NCI-H2107 treated with DMSO at 0.1 percent for 48 hours (cell line): ENCODE results near the gene RBM38.

Experiments used
- DNase-seq: peaks from one replicate; lab custom pipeline; 2025; ENCODE audit not compliant: unreplicated experiment; lab: John Stamatoyannopoulos, UW

The RBM38 gene

DNA sequence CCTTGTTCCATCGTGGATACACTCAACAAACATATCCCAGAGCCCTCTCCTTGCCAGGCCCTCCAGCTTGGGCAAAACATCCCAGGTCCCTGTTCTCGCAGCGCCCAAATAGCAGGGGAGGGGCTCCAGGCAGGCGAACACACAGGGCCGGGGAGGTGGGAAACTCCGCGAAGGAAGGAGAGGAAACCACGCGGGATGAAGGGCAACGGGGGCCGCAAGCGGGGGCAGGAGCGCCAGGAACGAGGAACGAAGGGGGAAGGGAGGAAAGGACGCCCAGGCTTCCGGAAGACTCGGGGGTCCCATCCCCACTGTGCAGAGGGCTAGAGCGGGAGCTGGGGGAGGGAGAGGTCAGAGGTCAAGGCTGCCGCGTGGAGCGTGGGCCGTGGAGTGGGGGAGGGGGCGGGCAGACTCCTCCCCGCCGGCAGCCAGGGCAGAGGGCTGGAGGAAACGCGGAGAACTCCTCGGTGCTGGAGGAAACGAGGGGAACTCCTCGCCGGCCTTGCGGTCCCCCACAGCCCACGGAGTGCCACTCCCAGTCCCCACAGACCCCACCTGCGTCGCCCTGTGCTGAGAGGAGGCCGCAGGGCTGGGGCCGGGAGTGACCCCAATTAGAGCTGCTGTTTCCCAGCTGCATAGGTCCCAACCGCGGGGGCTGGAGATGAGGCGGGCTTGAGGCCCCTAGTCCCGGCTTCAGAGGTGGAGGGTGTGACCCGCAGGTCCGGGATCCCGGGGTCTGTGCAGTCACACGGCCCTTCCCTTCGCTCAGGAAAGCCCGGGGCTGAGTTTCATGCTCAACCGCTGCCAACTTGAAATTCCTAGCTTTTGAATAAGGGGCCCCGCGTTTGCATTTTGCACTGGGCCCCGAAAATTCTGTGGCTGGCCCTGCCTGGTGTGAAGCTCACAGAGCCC is 1.2 kb upstream of the RBM38 start:
- no peak for DNase-seq

DNA sequence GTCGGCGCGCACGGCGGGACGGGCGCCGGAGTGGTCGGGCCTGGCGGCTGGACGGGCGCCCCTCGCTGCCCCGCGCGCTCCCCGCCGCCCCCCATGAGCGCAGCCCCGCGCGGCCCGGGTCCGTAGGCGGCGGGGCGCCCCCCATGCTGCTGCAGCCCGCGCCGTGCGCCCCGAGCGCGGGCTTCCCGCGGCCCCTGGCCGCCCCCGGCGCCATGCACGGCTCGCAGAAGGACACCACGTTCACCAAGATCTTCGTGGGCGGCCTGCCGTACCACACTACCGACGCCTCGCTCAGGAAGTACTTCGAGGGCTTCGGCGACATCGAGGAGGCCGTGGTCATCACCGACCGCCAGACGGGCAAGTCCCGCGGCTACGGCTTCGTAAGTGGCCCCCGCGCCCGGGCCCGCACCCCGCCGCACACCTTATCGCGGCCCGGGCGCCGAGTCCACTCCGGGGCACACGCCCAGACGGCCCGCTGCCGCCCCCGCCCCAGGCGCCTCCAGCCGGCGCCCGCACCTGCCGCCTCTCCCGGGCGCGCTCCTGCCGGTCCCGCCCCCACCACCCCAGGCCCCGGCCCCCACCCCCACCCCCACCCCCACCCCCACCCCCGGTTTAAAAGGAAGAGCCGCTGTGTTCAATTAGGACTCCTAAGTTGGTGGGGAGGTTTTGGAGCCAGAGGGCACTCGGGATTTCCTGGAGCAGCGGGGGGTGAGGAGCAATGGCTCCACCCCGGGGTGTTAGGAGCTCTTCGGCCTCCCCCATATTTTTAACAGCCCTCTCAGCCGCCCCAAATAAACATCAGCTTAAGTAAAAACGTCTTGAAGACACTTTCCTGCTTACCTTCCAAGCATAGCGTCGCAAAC is 474 bp downstream of the RBM38 start:
- no peak for DNase-seq

DNA sequence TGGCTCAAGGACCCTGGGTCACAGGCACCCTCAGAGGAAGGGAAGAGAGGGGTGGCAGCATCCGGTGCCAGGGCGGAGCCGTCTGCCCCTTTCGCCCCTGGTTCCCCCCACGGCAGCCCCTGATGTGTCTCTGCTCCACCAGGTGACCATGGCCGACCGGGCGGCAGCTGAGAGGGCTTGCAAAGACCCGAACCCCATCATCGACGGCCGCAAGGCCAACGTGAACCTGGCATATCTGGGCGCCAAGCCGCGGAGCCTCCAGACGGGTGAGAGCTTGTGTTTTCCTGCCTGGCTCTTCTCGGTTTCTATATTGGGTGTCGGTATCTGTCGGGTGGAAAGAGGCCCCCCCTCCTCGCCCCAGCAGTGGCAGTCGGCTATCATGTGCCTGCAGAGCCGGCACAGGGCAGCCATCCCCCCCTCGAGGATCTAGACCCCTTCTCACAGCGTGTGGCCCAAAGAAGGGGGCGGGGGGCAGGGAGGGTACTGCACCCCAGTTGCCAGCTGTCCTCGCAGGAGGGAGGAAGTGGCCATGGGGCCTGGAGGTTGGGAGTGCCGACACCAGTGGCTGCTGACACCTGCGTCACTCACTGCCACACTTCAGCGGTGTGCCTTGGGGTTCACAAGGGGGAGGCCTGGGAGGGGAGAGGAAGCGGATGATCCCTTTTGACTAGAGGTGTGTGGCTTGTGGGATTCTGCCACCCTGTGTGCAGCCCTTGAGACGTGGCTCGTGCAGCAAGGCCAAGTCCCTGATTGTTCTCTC is 1.5 kb downstream of the RBM38 start:
- DNase-seq: peak; percentile 36

DNA sequence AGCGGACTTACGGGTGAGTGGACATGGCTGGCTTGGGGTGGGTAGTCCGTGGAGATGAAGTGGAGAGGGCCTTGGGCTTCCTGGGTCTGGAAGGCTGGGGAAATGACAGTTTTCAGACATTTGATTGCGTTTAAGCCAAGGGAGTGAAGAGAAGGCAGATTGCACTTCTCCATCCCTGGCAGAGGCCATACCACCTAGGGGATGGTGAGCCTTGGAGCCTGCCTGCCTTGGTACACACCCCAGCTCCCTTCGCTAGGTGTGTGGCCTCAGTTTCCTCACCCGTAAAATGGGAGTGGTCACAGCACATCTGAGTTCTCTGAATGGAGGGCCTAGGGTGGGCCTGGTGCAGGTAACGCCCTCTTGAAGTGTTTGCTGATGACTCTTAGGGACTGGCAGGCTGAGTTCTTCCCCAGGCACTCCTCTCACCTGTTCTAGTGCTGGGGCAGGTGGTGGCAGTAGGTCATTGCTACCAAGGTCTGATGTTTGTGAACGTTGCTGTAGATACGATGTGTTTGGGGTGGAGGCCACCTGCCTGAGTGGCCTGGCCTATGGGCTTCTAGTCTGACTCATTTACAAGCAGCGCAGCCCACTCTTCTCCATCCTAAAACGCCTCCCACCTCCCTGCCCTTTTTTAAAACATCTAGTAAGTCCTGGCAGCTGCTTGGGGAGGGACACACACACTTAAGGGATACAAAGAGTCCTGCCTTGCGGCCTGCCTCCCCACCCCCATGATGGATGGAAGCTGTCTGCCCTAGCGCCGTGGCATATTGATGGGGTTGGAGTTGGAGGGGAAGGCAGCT is 2.3 kb downstream of the RBM38 start:
- peak; percentile 66 for DNase-seq

DNA sequence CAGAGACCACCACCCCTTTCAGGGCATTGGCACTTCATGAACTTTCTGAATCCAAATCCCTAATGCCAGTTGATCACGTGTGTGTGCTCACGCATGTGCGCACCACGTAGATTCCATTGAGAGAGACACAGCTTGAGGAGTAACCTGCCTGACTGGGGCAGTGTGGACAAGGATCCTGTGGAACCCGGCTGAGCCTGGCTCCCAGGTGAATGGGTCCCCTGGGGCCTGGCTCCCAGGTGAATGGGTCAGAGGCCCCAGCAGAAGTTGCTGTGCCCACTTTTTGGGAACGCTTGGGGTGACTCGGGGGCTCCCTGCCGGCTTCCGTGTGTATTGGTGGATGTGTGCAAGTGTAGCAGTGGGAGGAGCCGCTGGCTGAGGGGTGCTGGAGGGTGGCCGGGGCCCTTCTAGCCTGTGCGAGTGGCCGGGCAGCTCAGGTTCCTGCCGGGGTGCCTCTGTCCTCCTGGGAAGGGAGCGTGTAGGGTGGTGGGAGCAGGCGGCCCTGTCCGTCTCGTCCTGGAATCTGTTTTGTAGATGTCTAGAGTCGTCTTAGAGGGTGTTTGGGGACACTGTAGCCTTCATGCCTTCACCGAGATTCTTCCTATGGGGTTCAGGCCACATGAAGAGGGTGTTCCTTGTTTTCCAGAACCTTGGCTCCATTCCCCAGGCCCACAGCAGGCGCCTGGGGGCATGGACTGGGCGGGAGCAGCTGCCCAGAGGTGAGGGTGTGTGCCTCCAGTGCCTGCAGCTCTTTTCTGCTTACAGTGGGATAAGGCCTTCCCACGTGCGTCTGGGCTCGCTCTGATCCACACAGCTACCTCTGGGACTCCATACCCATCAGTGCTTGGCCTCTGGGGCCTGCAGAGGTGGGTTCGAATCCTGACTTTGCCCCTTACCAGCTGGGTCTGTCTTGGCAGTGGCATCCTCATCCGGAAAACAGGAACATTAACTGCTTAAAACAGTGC is 3.2 kb downstream of the RBM38 start:
- no peak for DNase-seq

DNA sequence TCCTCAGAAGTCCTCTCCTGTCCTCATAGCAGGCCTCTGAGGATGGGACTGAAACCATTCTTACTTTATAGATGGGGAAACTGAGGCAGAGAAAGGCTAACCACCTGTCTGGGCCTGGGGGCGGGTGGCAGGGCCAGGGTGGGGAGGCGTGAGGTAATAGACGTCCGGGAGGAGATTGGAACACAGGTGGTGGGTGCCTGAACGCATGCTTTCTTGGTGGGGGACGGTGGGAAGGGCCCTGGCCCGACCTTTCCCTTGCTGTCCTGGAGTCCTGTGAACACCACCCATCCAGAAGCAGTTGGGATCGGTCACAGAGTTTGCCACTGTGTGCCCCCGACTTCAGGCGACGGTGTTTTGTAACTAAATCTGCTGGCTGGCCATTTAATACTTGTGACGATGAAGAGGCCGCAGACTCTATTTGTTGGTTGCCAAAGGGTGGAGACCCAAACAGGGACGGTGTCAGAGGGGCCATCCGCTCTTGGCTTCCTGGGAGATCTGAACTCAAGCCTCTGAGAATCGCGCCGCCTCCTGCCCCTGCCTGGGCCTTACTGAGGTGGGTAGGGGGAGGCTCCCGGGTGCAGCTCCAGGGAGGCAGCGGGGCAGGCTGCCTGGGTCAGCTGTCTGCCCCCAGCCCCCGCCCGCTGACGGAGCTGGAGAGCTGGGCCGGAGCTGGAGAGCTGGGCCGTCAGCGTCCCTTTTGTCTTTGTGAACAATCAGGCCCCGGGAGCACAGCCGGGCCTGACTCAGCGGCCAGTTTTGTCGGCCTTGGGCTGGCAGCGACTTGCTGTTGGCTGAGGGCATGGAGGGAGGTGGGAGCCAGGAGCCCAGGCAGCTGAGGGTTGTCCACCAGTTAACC is 4.1 kb downstream of the RBM38 start:
- no peak for DNase-seq

DNA sequence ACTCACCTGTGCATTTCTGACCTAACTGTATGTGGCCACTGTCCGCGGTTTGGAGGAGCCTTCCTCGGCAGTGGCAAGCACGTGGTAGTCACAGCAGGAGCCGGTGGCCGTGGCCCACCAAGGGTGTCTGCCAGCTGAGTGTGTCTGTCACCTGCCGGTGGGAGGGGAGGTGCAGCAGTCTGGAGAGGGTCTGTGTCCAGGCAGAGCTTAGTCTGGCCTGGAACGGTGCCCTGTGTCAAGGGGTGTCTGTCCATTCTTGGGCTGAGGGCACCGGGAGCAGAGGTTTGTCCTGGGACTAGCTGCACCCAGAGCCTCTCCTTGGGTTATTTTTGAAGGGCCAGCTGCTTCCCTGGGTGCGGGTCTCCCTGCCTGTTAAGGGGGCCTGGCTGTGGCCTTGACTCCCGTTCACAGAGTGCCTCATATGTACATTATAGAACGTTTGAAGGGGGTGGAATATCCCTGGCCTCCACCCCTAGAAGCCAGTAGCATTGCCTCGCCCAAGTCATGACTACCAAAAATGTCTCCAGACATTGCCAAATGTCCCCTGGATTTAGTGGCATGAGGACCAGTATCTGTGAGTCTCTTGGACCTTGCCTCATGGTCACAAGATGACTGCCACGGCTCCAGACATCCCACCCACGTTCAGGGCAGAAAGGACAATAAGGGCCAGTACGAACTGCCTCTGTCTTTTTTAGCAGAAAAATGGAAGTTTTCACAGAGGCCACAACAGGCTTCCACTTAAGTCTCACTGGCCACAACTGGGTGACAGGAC is 5.2 kb downstream of the RBM38 start:
- no peak for DNase-seq

DNA sequence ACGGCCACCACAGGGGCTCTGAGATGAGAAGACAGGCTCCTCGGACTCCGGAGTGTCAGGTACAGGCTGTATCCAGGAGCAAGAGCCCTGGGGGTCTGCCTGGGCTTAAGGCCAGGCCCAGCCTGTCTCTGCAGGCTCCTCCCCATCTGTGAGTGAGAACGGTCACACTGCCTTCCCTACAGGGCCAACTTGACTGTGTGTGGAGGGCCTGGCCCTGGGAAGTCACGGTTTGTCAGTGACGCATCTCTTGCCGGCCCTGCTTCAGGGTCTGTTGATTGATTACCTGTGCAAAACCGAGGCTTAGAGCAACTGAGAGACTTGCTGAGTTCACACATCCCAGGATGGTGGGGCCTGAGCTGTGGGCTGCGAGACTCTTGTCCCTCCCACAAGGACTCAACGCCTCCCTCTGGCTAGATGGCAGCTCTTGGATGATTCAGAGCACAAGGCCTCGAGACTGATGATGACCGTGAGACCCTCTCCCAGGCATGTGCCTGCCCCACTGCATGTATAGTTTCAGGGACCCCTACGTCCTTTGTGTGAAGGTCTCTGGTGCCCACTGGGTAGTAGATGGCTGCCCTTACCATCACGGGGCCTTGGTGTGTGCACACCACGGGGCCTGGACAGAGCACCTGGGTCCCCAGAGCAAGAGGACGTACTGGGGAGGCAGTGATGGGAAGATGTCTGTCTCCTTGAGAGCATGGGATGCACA is 5.9 kb downstream of the RBM38 start:
- DNase-seq: no peak

DNA sequence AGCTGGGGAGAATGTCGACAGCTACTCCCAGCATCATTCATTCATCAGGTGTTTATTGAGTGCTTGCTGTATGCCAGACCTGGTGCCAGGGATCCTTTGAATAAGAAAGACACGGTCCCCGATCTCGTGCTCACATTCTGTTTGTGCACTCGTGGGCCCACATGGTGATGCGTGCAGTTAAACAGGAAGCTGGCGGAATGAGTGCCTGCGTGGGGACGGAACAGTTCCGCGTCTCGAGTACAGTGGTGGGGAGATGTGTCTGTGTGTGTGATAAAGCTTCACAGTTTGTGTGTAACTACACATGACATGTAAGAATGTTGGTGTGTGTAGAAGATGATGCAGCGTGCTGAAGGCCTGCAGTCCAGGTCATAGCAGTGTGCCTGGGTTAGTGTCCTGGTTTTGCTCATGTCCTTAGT is 6.5 kb downstream of the RBM38 start:
- DNase-seq: no peak

DNA sequence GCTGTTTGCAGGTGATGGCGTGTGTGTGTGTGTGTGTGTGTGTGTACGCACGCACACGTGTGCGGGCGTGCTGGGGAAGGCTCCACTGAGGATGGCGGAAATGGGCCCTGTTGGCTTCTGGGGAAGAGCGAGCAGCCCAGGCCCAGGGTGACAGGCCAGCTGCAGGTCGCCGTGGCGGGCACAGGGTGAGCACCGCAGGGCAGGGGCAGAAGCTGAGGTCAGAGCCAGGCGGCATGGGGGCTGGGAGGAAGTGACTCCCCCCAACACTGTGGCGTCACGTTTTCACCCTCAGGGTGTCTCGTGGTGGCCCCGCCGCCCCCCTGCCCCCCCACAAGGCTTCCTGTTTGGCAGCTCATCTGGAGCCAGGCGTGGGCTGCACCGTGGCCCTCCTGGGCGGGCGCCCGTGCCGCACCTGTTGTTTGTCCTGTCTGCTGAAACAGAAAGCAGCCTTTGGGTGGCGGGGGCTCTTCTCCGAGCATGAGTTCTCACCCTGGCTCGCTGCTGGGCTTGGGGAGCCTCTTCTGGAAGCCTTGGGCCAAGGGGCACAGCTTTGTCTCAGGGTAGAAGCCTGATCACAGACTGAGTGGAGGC is 7.1 kb downstream of the RBM38 start:
- DNase-seq: peak; percentile 80

DNA sequence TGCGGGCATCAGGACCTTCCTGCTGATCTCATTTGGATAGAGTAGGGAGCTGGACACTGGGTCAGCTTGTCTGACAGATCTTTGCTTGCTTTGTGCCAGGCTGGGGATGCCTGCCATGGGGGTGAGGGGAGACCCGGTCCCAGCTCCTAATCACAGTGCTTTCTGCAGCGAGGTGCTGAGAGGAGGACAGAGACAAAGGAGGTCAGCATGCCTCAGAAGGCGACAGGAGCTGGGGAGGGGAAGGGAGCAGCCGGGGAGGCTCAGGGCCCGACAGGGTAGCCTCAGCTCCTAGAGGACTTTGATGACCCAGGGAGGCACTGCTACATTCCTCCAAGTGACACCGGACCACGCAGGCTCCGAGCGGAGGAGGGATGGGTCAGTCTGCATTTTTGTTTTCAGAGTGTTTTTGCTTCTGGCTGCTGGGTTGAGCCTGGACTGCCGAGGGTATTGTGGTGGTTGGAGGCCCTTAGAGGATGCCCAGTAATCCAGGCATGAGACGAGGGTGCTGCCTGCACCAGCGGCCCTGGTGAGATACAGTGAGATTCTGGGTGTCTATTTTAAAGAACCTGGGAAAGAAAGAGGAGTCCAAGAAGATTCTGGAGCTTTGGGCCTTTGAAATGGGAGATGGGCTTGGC is 7.8 kb downstream of the RBM38 start:
- DNase-seq: no peak

DNA sequence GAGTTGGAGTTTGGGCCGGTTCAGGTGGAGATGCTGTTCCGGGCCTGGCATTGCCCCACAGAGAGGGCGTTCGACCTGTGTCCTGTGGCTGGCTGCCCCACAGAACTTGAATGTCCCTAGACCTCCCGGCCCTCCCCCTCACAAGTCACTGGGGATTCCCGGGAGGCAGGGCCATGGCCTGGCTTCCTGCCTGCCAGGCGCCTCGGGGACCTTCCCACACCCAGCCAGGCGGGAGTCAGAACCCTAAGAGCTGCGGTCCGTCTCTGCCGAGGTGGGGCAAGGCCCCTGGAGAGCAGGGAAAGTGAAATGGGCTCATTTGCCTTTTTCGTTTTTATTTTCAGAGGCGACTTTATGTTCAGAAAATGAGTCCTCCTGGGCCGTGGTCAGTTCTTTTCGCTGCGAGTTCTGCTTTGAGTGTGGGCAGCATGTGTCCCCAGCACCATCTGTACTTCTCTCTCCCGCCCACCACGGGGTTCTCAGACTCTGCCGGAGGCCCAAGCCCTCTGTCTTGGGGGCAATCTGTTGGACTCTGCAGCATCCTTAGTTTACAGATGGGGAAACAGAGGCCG is 8.5 kb downstream of the RBM38 start:
- no peak for DNase-seq

DNA sequence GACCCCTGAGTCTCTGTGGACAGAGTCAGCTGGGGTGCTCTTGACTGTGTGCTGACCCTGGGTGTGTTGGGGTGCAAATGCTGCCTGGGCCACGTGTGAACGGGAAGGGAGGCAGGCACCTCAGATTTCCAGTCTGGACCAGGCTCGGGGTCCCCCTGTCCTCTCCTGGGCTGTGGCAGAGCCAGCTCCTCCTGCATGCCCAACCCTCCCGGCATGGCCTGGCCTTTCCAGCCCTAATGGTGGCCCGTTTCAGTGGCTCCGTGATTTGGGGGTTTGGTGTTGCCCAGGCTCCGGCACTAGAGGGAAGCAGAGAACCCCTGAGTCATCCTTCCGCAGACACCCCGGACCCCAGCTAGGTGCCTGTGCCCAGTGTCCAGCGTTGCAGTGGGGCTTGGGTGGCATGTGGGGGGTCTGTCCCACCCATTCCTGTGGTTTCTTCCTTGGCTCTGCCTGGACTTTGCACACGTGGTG is 9.1 kb downstream of the RBM38 start:
- no peak for DNase-seq

DNA sequence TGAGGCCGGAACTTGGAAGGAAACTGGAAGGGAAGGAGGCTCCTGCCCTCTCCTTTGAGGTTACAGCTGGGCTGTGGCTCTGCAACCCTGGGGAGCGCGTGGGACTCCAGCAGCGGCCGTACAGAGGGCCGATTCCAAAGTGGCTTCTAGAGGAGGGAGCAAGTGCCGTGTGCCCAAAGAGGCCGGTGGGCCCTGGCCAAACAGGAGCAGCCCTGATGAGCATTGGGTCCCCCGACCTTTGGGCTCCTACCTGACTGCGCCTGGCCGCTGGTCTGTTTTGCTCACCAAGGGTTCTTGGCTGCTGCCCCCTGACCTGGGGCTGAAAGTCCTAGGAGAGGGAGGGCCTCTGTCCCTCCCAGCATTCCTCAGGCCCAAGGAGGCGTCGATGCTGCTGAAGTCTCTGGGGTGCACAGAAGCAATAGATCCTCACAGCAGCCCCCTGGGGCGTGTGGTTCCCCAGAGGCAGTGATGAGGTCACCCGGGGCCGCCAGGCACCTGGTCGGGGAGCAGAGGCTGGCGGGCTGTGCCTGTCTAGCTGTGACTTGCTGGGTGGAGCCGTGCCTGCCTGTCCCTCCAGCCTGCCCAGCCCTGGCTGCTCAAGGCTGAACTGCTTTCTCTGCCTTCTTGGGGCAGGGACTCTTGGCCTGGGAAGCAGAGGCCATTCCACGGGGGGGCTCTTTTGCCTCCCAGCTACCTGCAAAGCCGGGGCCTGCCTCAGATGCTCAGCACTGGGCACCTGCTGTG is 9.8 kb downstream of the RBM38 start:
- peak; percentile 76 for DNase-seq

DNA sequence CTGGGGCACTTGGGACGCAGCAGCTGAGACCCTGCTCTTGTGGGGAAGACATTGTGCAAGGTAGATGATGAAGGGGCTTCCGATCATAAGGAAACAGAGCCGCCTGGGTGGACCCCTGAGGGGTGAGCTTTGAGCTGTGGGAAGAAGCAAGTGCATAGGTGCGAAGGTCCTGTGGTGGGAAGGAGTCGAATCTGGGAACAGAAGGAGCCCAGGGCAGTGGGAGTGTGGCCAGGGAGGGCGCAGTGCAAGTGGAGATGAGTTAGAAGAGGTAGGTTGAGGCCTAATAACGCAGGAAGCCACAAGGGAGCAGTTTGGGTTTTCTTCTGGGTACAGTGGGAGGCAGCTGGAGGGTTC is 10.3 kb downstream of the RBM38 start:
- DNase-seq: no peak
